CD4-positive, alpha-beta T cell (primary cell): Measurements from ENCODE around the gene UGT3A1. TPM values are rescaled to one million over a fixed set of nuclear protein-coding genes. Genes with fewer than 3 reads are reported as not detected.

Source experiments
- ATAC-seq: fragments of 200-7000 bp; cut with Tn5 transposase; one replicate; pipeline ENCODE4 v1.10.0; 2022; ENCODE audit warnings: mild to moderate bottlenecking; ENCODE audit not compliant: poor library complexity
- CTCF ChIA-PET: fragments of 350-600 bp; sonication (Branson Sonifier 250); formaldehyde crosslinking; loops from one replicate; lab custom pipeline; 2021; ENCODE audit warnings: antibody characterized with exemption, inconsistent platforms; lab: Charles Lee
- POLR2A ChIA-PET: fragments of 350-600 bp; sonication (Branson Sonifier 250); formaldehyde crosslinking; loops from one replicate; lab custom pipeline; 2021; ENCODE audit warnings: antibody characterized with exemption, inconsistent platforms; lab: Charles Lee
- DNase-seq, 14 experiments: peaks; one replicate each; pipeline ENCODE4 v3.0.0-alpha.2; 2013 to 2020; ENCODE audit warnings: mixed read lengths in 2 of 14
- H3K27ac ChIP-seq, 2 donors: one replicate each; pipeline versions ENCODE4 v1.5.1 to v1.7.0; 2013; ENCODE audit warnings: low read length in 2 of 2, low read depth in 1 of 2, mild to moderate bottlenecking in 1 of 2
- H3K27me3 ChIP-seq, 2 experiments: 1 replicate in 1 of 2; 2 replicates in 1 of 2; pipeline versions ENCODE4 v1.6.1 to v1.7.0; 2013; ENCODE audit warnings: low read length in 2 of 2, control low read depth in 1 of 2, mild to moderate bottlenecking in 1 of 2, moderate library complexity in 1 of 2; ENCODE audit not compliant: insufficient read depth in 2 of 2, control insufficient read depth in 1 of 2
- H3K36me3 ChIP-seq: one replicate; pipeline ENCODE4 v1.6.1; 2013; ENCODE audit warnings: low read length, control low read depth; ENCODE audit not compliant: insufficient read depth
- H3K4me1 ChIP-seq: one replicate; pipeline ENCODE4 v1.6.1; 2013; ENCODE audit warnings: low read length, control low read depth; ENCODE audit not compliant: insufficient read depth
- H3K4me3 ChIP-seq: one replicate; pipeline ENCODE4 v1.5.1; 2013; ENCODE audit warnings: mild to moderate bottlenecking, low read length, moderate library complexity
- H3K9me3 ChIP-seq, 2 experiments: 1 replicate in 1 of 2; 2 replicates in 1 of 2; pipeline versions ENCODE4 v1.6.1 to v1.7.0; 2013; ENCODE audit warnings: low read length in 2 of 2, mild to moderate bottlenecking in 2 of 2, control low read depth in 1 of 2, moderate library complexity in 1 of 2; ENCODE audit not compliant: control insufficient read depth in 1 of 2, insufficient read depth in 1 of 2
- H3K27ac Mint-ChIP-seq: one replicate; pipeline ENCODE4 v1.8.0; 2020; ENCODE audit warnings: mixed read lengths
- H3K27me3 Mint-ChIP-seq: one replicate; pipeline ENCODE4 v1.8.0; 2021; ENCODE audit warnings: mixed read lengths
- H3K36me3 Mint-ChIP-seq: one replicate; pipeline ENCODE4 v1.8.0; 2021; ENCODE audit warnings: low read depth, mixed read lengths
- H3K4me1 Mint-ChIP-seq: one replicate; pipeline ENCODE4 v1.8.0; 2021; ENCODE audit warnings: low read depth, mixed read lengths
- H3K4me3 Mint-ChIP-seq: one replicate; pipeline ENCODE4 v1.8.0; 2020; ENCODE audit warnings: mild to moderate bottlenecking, mixed read lengths
- H3K9me3 Mint-ChIP-seq: one replicate; pipeline ENCODE4 v1.8.0; 2020; ENCODE audit warnings: mixed read lengths
- CTCF ChIP-seq: fragments of 200-600 bp; IDR thresholded peaks from one replicate; pipeline ENCODE4 v1.8.0; 2022; ENCODE audit warnings: antibody characterized with exemption, mild to moderate bottlenecking
- intact Hi-C, 2 experiments: fragments of 100-400 bp; cut with DNase I in 1 of 2; cut with micrococcal nuclease in 1 of 2; formaldehyde crosslinking; loops; one replicate each; pipeline versions ENCODE4 v1.15.1 to v1.9.0; 2023 to 2025; cut with DNase I, micrococcal nuclease
- total RNA-seq, 174 experiments: library from RNA in 2 of 174; stranded (reverse) in 2 of 174; gene quantifications; one replicate each; pipeline ENCODE4 v1.2.3 and lab custom pipeline; 2021 to 2026

UGT3A1 gene
- total RNA-seq, 2 experiments from 2014 or later, result not detected

- Histone ChIP-seq H3K27me3 (peaks cover 6 to 13% of the 10 kb centered on the region in 2 experiments), H3K4me3 (no peak overlapping the region), H3K4me1 (no peaks in the 10 kb centered on the region), H3K9me3 (peaks cover 0 to 7% of the 10 kb centered on the region in 2 experiments), H3K36me3 (no peaks in the 10 kb centered on the region), H3K27ac (no peak overlapping the region)
- H3K4me1 Mint-ChIP-seq, result no peaks in the 10 kb centered on the region
- H3K4me3 Mint-ChIP-seq, result no peak overlapping the region
- ChIA-PET POLR2A (no interaction called here), CTCF (no interaction called here)
- no peak overlapping the region for H3K27ac Mint-ChIP-seq
- H3K9me3 Mint-ChIP-seq, result no peaks in the 10 kb centered on the region
- intact Hi-C loops, result no loop called here
- DNase-seq (no peak), ATAC-seq (no peak)
- no peak for TF ChIP-seq CTCF
- H3K27me3 Mint-ChIP-seq, result peaks cover 40% of the 10 kb centered on the region
- no peaks in the 10 kb centered on the region for H3K36me3 Mint-ChIP-seq
Observed at GRCh38 chr5:35988529-35988928, 2.7 kb downstream of the UGT3A1 start.

DNA sequence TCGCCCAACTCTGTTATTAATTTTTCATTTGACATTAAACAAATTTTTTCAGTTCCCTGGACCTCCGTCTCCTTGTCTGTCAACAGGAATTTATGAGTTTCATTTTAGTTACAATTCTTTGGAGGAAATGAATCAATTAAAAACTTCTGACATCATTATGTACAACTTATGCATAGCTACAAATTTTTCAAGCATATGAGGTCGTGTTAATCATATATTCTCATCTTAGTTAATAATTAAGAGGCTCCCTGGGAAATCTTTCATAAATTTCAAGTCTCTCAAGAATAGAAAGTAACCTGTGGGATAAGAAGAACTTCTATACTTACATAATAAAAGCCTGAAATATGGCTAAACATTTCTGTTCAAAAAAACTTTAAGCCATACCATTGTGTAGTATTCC lies 3.4 kb downstream of the UGT3A1 start:
- H3K27me3 ChIP-seq, result peaks cover 6 to 13% of the 10 kb centered on the region in 2 experiments
- no peaks in the 10 kb centered on the region for H3K36me3 ChIP-seq
- Mint-ChIP-seq H3K4me3 (no peak overlapping the region), H3K27me3 (peaks cover 38% of the 10 kb centered on the region), H3K36me3 (no peaks in the 10 kb centered on the region), H3K4me1 (no peaks in the 10 kb centered on the region), H3K27ac (no peak overlapping the region), H3K9me3 (peaks cover 1% of the 10 kb centered on the region)
- DNase-seq (no peak), ATAC-seq (no peak)
- peaks cover 0 to 7% of the 10 kb centered on the region in 2 experiments for H3K9me3 ChIP-seq
- CTCF ChIA-PET, result no interaction called here
- no peaks in the 10 kb centered on the region for H3K4me1 ChIP-seq
- POLR2A ChIA-PET, result no interaction called here
- no peak overlapping the region for H3K27ac ChIP-seq
- TF ChIP-seq CTCF, result no peak
- intact Hi-C loops, result no loop called here
- no peak overlapping the region for H3K4me3 ChIP-seq

GRCh38 chr5:35979715-35980114 lies 11.5 kb downstream of the UGT3A1 start:
- peaks cover 8 to 11% of the 10 kb centered on the region in 2 experiments for H3K9me3 ChIP-seq
- ChIA-PET CTCF (no interaction called here), POLR2A (no interaction called here)
- DNase-seq (no peak), ATAC-seq (no peak)
- no peak overlapping the region for H3K4me3 ChIP-seq
- intact Hi-C loops, result no loop called here
- no peak overlapping the region for H3K27ac ChIP-seq
- H3K36me3 ChIP-seq, result no peaks in the 10 kb centered on the region
- peaks cover 22% of the 10 kb centered on the region for H3K9me3 Mint-ChIP-seq
- no peaks in the 10 kb centered on the region for H3K36me3 Mint-ChIP-seq
- no peak for TF ChIP-seq CTCF
- no peaks in the 10 kb centered on the region for H3K4me1 ChIP-seq
- H3K27me3 ChIP-seq, result no peaks in the 10 kb centered on the region
- H3K4me1 Mint-ChIP-seq, result no peaks in the 10 kb centered on the region
- H3K27ac Mint-ChIP-seq, result no peak overlapping the region
- H3K27me3 Mint-ChIP-seq, result no peaks in the 10 kb centered on the region
- no peak overlapping the region for H3K4me3 Mint-ChIP-seq
